Effector memory CD8-positive, alpha-beta T cell (primary cell): Measurements from ENCODE around the gene CDH15.

Source experiments
- ATAC-seq: fragments of 150-1000 bp; cut with Tn5 transposase; replicated peaks from 2 replicates; pipeline ENCODE4 v1.10.0; 2021; ENCODE audit warnings: mild to moderate bottlenecking, moderate library complexity
- DNase-seq, 3 experiments: peaks; one replicate each; pipeline ENCODE4 v3.0.0; 2021
- H3K27ac Mint-ChIP-seq, 2 donors: one replicate each; pipeline ENCODE4 v1.8.0; 2022; ENCODE audit warnings: mild to moderate bottlenecking in 2 of 2, mixed read lengths in 2 of 2, moderate library complexity in 2 of 2
- H3K27me3 Mint-ChIP-seq, 2 donors: one replicate each; pipeline ENCODE4 v1.8.0; 2022; ENCODE audit warnings: mixed read lengths in 2 of 2
- H3K36me3 Mint-ChIP-seq: one replicate; pipeline ENCODE4 v1.8.0; 2022; ENCODE audit warnings: mild to moderate bottlenecking, moderate library complexity, mixed read lengths; ENCODE audit not compliant: insufficient read depth
- H3K4me1 Mint-ChIP-seq, 2 donors: one replicate each; pipeline ENCODE4 v1.8.0; 2022; ENCODE audit warnings: low read depth in 2 of 2, mixed read lengths in 2 of 2
- H3K4me3 Mint-ChIP-seq, 2 donors: one replicate each; pipeline ENCODE4 v1.8.0; 2022; ENCODE audit warnings: mild to moderate bottlenecking in 2 of 2, mixed read lengths in 2 of 2, moderate library complexity in 2 of 2
- H3K9me3 Mint-ChIP-seq, 2 donors: one replicate each; pipeline ENCODE4 v1.8.0; 2022; ENCODE audit warnings: mixed read lengths in 2 of 2
- total RNA-seq, 9 experiments: gene quantifications; one replicate each; lab custom pipeline; 2026; lab: John Stamatoyannopoulos, UW

CDH15 gene
- total RNA-seq, result 0 to 0.12 (median 0.03) reads per million in 9 experiments

GRCh38 chr16:89171216-89172170, at the start of gene CDH15:
Gene CDH15, plus strand, starts transcription at chr16:89171748. Its CDS starts 84 bp downstream, at chr16:89171832.
- Mint-ChIP-seq H3K4me1 (peaks cover 7 to 8% of the 10 kb centered on the region in 2 donors), H3K27me3 (peaks cover 4 to 19% of the 10 kb centered on the region in 2 donors), H3K36me3 (peaks cover 6% of the 10 kb centered on the region), H3K4me3 (peak within 1 kb of the TSS; percentile 73 to 86), H3K9me3 (no peaks in the 10 kb centered on the region), H3K27ac (no peak within 1 kb of the TSS)
- DNase-seq (peak; percentile 75 to 86 (median 85)), ATAC-seq (peak; percentile 93)

- peak overlapping the region; percentile 46 to 90 for H3K27ac Mint-ChIP-seq
- H3K27me3 Mint-ChIP-seq, result no peaks in the 10 kb centered on the region
- peaks cover 6% of the 10 kb centered on the region for H3K36me3 Mint-ChIP-seq
- H3K4me3 Mint-ChIP-seq, result no peak overlapping the region
- DNase-seq (peak; percentile 16 to 37 (median 34)), ATAC-seq (peak; percentile 96)
- H3K9me3 Mint-ChIP-seq, result no peaks in the 10 kb centered on the region
- H3K4me1 Mint-ChIP-seq, result peaks cover 4 to 13% of the 10 kb centered on the region in 2 donors
Observed at GRCh38 chr16:89122322-89122851, 49.2 kb upstream of the CDH15 start.

DNA sequence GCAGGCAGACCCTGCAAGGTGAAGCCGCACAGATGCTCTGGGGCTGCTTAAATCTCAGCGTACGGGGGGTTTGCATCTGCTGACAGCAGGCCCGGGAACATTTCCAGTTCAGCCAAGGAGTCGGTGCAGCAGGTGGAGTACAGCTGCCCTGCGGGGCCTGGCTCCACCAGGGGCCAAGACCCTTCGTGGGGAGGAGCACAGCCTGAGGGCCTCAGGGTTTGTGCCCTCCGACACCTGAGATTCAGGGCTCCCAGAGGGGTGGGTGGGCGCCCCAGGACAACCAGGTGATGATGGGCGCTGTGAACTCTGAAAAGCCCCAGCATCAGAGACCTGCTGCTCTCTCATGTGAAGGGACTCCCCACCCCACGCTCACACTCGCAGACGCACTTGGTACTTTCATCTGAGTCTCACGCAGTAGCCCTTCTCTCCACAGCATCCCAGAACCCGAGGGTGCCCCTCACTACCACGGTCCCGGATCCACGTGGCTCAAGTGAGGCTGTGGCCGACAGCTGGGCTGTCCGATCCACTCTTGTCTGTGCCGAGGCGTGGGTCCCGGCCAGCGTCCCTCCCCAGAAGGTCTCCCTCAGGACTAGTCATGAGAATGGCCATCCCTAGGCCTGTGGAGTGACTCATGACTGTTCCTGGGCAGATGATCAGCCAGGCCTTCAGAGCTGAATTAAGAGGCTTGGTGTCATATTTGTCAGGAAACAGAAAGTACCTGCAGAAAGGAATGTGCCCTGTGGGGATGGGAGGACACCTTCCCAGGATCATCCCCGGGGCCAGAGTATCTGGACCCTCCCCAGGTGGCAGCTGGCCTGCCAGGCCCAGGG, 48.3 kb upstream of the CDH15 start:
- Mint-ChIP-seq H3K4me1 (peaks cover 8 to 13% of the 10 kb centered on the region in 2 donors), H3K27me3 (no peaks in the 10 kb centered on the region), H3K27ac (peak overlapping the region; percentile 7 to 46), H3K9me3 (no peaks in the 10 kb centered on the region), H3K4me3 (no peak overlapping the region), H3K36me3 (peaks cover 2% of the 10 kb centered on the region)
- DNase-seq, result no peak
- ATAC-seq, result no peak

GRCh38 chr16:89123831-89124100, 47.8 kb upstream of the CDH15 start:
- Mint-ChIP-seq H3K27ac (peak overlapping the region in 1 of 2 donors; percentile 7), H3K4me3 (no peak overlapping the region), H3K27me3 (no peaks in the 10 kb centered on the region), H3K4me1 (peaks cover 8 to 13% of the 10 kb centered on the region in 2 donors), H3K36me3 (no peaks in the 10 kb centered on the region), H3K9me3 (no peaks in the 10 kb centered on the region)
- no peak for DNase-seq
- ATAC-seq, result no peak

- DNase-seq (no peak), ATAC-seq (no peak)
- no peak overlapping the region for H3K27ac Mint-ChIP-seq
- no peak overlapping the region for H3K4me3 Mint-ChIP-seq
- peaks cover 9% of the 10 kb centered on the region for H3K36me3 Mint-ChIP-seq
- no peaks in the 10 kb centered on the region for H3K27me3 Mint-ChIP-seq
- H3K9me3 Mint-ChIP-seq, result no peaks in the 10 kb centered on the region
- H3K4me1 Mint-ChIP-seq, result peaks cover 3 to 8% of the 10 kb centered on the region in 2 donors
Observed at GRCh38 chr16:89129378-89129777, 42.2 kb upstream of the CDH15 start.

DNA sequence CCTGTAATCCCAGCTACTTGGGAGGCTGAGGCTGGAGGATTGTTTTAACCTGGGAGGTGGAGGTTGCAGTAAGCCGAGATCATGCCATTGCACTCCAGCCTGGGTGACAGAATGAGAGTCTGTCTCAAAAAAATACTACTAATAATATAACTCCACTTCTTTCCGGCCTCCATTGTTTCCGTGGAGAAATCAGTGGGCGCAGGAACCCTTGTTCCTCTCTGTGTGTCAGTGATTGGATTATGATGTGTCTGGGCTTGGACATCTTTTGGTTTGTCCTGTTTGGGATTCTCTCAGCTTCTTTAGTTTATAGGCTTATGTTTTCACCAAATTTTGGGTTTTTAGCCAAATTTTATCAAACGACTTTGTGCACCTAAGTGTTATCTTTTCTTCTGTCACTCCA, 41.1 kb upstream of the CDH15 start:
- Mint-ChIP-seq H3K27me3 (no peaks in the 10 kb centered on the region), H3K27ac (peak overlapping the region in 1 of 2 donors; percentile 79), H3K4me3 (no peak overlapping the region), H3K36me3 (peaks cover 11% of the 10 kb centered on the region), H3K4me1 (peaks cover 3 to 8% of the 10 kb centered on the region in 2 donors), H3K9me3 (no peaks in the 10 kb centered on the region)
- DNase-seq (no peak), ATAC-seq (no peak)

DNA sequence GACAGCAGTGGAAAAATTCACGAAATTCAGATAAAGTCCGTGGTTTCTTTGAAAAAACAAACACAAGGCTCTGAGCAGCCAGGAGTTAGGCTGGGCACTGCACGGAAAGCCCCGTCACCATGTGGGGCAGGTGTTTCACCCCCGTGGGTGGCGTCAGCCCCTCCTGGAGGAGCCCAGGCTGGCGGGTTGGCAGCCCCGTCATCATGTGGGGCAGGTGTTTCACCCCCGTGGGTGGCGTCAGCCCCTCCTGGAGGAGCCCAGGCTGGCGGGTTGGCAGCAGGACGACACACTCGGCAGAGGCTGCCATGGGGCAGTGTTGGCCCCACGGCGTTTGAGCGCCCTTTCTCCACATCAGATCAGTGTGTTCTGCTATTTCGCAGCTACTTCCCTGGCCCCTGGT, 39.8 kb upstream of the CDH15 start:
- ATAC-seq (peak; percentile 16), DNase-seq (no peak)
- Mint-ChIP-seq H3K4me1 (peaks cover 0 to 8% of the 10 kb centered on the region in 2 donors), H3K27me3 (no peaks in the 10 kb centered on the region), H3K4me3 (no peak overlapping the region), H3K9me3 (no peaks in the 10 kb centered on the region), H3K36me3 (peaks cover 15% of the 10 kb centered on the region), H3K27ac (peak overlapping the region in 1 of 2 donors; percentile 15)

DNA sequence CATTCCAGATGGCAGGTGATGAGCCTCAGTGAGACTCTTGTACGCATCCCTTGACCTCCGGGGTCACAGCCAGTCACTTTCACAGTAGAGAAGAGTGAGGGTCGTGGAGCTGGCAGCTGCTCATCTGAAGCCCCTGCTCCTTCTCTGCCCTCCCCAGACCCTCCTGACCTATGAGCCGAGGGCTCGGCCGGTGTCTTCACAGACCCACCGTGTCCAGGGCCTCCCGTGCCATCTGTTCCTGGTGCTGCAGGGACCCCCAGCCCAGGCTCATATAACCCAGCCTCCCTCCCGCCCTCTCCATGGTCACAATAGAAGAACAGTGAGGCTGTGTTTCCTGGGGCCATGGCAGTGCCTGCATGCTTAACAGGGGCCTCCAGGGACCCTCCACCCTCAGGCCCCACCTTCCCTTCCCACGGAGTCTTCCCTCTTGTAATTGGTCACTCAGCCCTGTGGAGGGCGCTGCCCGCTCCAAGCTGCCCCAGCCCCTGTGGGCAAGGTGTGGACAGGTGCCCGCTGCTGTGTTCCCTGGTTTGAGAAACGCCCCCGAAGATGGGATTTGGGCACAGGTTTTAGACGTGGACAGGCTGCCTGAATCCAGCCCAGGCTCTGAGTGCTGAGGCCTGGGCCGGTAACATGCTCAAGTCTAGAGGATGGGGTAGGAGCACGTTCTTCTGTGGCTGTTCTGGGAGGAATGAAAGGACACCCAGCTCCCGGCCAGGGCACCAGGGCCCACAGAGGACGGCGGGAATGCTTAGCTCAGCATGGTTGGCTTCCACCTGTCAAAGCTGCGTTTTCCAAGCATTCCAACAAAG, 39.1 kb upstream of the CDH15 start:
- Mint-ChIP-seq H3K4me3 (no peak overlapping the region), H3K27ac (no peak overlapping the region), H3K27me3 (no peaks in the 10 kb centered on the region), H3K4me1 (peaks cover 0 to 4% of the 10 kb centered on the region in 2 donors), H3K36me3 (peaks cover 15% of the 10 kb centered on the region), H3K9me3 (no peaks in the 10 kb centered on the region)
- DNase-seq (no peak), ATAC-seq (no peak)

DNA sequence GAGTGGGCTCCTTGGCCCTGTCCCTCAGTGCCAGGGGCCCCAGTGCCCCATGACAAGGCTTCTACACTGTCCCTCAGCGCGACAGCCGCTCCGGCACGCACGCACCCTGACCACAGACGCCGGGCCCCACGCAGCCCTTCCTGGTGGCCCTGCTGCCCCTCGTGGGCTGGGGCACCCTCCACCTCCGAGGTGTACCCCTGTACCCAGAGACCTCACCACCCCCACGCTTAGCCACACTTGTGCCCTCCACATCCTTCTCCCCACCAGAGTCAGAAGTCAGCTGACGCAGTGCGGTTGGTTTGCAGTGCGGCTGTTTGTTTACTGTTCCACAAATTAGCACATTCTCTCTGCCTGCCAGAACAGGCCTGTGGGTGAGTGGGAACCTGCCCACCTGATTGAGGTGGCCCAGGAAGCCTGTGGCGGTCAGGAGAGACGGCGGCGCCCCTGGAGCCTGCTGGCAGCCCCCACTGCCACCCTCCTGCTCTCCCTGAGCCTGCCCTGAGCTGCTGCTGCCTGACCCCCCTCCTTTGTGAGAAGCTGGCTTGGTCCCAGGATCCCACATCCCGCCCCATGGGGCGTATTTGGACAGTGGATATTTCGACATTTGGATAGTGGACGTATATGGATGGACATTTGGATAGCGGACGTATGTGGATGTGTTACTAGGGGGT, 38.0 kb upstream of the CDH15 start:
- H3K4me1 Mint-ChIP-seq, result no peaks in the 10 kb centered on the region
- H3K4me3 Mint-ChIP-seq, result no peak overlapping the region
- DNase-seq, result no peak
- no peaks in the 10 kb centered on the region for H3K9me3 Mint-ChIP-seq
- H3K36me3 Mint-ChIP-seq, result peaks cover 15% of the 10 kb centered on the region
- ATAC-seq, result no peak
- H3K27ac Mint-ChIP-seq, result peak overlapping the region; percentile 10 to 42
- no peaks in the 10 kb centered on the region for H3K27me3 Mint-ChIP-seq

DNA sequence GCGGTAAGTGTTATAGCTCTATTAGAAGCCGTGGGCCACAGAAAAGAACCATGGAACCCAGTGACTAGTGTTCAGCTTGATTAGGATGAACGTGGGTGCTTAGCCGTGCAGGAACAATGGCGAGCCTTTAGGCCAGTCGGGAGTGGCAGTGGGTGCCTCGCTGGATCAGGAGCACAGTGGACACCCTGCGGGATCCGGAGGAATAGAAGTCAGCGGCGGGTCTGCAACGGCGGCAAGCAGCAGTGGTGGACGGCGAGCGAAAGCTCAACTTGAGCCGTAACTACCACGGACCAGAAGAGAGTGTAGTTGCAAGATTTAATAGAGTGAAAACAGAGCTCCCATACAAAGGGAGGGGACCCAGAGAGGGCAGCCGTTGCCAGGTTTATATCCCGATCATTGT, 37.3 kb upstream of the CDH15 start:
- Mint-ChIP-seq H3K36me3 (peaks cover 16% of the 10 kb centered on the region), H3K27me3 (no peaks in the 10 kb centered on the region), H3K9me3 (no peaks in the 10 kb centered on the region), H3K27ac (peak overlapping the region; percentile 10 to 42), H3K4me3 (no peak overlapping the region), H3K4me1 (no peaks in the 10 kb centered on the region)
- no peak for DNase-seq
- ATAC-seq, result no peak

- Mint-ChIP-seq H3K9me3 (no peaks in the 10 kb centered on the region), H3K4me1 (no peaks in the 10 kb centered on the region), H3K27ac (peak overlapping the region in 1 of 2 donors; percentile 69), H3K36me3 (peaks cover 24% of the 10 kb centered on the region), H3K4me3 (no peak overlapping the region), H3K27me3 (no peaks in the 10 kb centered on the region)
- DNase-seq (no peak), ATAC-seq (no peak)
Observed at GRCh38 chr16:89135166-89135565, 36.4 kb upstream of the CDH15 start.

GRCh38 chr16:89135971-89136765, 35.4 kb upstream of the CDH15 start:
- Mint-ChIP-seq H3K9me3 (no peaks in the 10 kb centered on the region), H3K4me3 (no peak overlapping the region), H3K36me3 (peaks cover 29% of the 10 kb centered on the region), H3K27me3 (no peaks in the 10 kb centered on the region), H3K27ac (peak overlapping the region in 1 of 2 donors; percentile 36), H3K4me1 (no peaks in the 10 kb centered on the region)
- no peak for DNase-seq
- ATAC-seq, result no peak
